ENCODE results near the gene CCDC141. TPM values are rescaled to one million over a fixed set of nuclear protein-coding genes. Genes with fewer than 3 reads are reported as not detected.

The CCDC141 gene
- total and polyA plus RNA-seq, 2 of the 13 experiments (the other 11 are each of a cell fraction or from before 2014, with no cell fraction given) = not detected

GRCh38 chr2:179036353-179036905, 13.5 kb downstream of the CCDC141 start (continued):
- TF ChIP-seq GABPA (IDR thresholded peaks at IDR 0.05; ENCODE audit: low read depth, low read length) (no peak), GABPA (CRISPR knock-in tag; IDR thresholded peaks at IDR 0.05; ENCODE audit: low read depth) (no peak), SOX6 (IDR thresholded peaks at IDR 0.05) (no peak), SOX6 (CRISPR knock-in tag; IDR thresholded peaks at IDR 0.05) (no peak), SKIL (CRISPR knock-in tag; IDR thresholded peaks at IDR 0.05; ENCODE audit: borderline replicate concordance) (no peak), GLMP (CRISPR knock-in tag; IDR thresholded peaks at IDR 0.05; ENCODE audit: borderline replicate concordance) (no peak), RFX5 (IDR thresholded peaks at IDR 0.05; ENCODE audit: low read depth, low read length) (no peak), HMGXB3 (CRISPR knock-in tag; IDR thresholded peaks at IDR 0.05; ENCODE audit: borderline replicate concordance) (no peak)
